Stimulated activated CD4-positive, alpha-beta T cell treated with anti-CD3 and anti-CD28 coated beads, Interleukin-1b, Interleukin-23, amount 100 ng/mL, for 4 hours (primary cell): ENCODE results near the gene GPC4.
"Not testable (repeated sequence)": the region's sequence is repeated elsewhere in the genome, so short reads cannot be mapped to it uniquely, and the experiment has no call there.

Experiments
- DNase-seq, 2 donors: peaks; one replicate each; pipeline ENCODE4 v3.0.0-alpha.2; 2020; ENCODE audit warnings: low read depth in 2 of 2

GPC4 gene

DNA sequence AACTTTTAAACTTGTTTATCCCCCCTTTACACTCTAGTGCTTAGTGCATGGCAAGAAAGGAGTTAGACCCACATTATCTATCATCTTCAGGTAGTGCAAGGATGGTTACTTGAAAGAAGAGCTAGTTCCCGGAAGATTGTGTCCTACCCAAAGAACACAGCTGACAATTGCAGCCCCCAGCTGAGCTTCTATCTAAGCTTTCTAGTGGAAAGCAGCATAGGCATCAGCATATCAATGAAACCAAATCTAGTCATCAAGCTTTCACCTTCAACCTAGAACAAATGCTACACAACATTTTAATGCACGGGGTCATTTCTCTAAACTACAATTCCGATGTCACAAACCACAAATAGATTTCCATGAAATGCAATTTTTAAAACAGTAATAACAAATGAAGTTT is 108.2 kb downstream of the GPC4 start:
- DNase-seq, result no peak

DNA sequence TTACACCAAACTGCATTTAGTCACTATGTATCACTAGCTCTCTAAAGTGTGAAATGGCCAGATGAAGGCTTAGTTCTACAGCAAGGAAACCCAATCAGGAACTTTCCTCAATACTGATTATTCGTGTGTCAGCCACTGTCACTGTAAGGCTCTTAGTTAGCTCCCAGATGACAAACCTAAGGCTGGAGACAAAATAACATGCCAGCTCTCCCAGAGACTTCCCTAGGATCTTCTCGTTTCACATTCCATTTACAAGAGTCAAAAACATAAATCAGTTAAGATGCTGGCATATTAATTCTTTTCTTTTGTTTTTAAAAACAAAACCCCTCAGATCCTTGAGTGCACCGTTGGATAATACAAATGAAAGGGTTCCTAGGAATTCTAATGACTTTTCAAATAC is 109.0 kb downstream of the GPC4 start:
- DNase-seq, result no peak

DNA sequence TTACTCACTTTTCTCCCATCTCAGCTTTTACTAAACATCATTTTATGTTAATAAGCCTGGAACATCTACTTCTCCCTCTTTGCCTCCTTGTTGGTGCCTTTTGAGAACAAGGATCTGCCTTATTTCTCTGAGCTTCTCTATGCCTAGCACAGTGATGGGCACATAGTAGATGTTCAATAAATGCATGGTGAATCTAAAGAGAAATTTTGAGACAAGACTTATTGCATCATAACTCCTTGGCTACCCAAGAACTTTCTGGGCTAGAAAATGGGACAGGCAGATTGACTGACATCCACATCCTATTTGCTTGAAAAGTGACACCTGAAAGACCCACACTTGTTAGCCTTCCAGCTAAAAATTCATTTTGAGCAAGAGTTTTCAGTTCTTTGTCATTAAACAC is 109.9 kb downstream of the GPC4 start:
- no peak for DNase-seq

DNA sequence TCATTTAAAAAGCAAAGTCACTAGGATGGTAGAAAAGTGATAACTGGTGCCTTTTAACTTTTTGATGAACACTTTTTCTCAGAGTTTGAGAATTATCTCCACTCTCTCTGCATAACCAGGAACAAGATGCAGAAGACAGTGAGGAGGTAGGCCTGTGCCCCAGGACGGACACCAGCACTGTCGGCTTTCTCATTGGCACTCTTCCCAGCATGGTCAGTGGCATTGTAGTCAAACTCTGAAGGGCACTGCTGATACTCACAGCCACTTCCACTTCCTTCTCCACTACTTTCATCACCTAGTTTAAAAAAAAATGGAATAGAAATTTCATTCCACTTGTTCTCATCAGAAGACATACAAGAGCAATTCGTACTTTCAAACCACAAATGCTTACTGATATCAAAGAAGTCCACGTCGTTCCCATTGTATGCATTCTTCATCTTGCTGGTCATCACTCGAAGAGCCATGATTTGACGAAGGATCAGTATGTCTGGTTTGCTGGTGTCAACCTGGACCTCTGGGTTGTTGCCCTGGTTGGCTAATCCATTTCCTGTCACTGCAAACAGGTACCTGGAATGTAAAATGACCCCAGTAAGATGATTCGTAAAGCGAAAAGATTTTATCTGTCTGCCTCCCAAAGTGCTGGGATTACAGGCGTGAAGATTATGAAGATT is 112.4 kb downstream of the GPC4 start:
- no peak for DNase-seq

DNA sequence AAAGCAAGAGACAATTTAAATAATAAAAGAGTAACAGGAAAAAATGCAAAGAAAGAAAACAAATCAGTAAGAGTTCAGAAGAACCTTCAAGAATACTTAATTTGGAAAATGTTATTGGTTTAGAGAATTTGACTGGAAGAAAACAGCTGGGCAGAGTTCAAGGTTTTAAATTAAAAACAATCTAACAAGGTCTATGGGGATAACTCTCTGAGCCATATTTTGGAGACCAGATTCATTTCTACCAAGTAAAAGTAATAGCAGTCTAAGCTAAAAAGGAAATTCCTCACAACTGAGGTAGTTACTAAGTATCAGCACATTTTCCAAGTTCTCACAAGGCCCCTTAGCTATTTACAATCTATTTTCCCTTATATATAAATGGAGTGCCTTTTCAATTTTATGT is 114.7 kb downstream of the GPC4 start:
- no peak for DNase-seq

DNA sequence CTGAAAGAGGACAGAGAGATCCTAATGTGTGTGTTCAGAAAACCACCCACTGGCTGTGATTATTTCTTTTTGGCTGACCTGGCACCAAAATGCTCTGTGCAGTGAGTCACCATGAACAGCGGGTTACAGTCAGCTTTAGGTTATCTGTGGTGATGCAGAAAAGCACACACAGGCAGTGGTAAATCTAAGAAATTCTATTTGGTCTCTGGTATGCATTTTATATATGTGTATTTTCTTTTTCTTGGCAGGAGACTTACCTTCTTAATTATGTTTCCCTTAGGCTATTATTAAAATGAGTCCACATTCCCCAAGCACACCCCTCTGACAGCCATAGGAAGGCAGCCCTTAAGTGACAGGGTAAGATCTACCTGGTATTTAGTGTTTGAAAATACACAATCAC is 118.0 kb downstream of the GPC4 start:
- DNase-seq, result no peak

DNA sequence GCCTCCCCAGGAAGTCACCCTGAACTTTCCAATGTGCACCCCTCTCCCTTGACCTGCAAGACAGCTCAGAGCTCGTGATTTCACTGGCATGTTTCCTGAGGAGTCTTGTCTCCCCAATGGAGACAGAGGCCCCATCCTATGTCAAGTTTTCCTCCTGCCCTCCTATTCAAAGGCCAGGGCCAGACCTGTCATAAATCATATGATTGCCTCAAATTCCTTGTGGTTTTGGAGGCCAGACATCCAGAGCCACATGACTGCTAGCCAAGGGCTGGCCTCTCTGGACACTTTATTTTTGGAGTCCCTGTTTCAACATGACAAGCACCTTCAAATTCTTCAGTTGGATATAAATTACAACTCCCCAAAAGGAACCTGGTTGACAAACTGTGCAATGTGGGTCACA is 121.2 kb downstream of the GPC4 start:
- no peak for DNase-seq

DNA sequence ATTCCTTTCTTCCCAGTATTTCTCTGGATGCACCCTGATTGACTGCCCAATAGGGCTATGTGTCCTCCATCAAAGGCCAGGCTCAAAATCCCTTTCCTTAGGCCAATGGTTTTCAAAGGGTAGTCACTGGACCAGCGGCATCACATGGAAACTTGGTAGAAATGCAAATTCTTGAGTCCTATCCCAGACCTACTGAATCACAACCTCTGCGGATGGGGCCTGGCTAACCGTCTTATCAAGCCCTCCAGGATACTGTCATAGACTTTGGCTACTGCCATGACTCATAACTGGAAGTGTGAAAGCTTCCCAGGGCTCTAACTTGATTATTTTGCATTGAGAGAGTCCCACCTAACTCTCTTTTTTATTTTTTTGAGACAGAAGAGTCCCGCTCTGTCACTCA is 125.2 kb downstream of the GPC4 start:
- DNase-seq, result no peak

DNA sequence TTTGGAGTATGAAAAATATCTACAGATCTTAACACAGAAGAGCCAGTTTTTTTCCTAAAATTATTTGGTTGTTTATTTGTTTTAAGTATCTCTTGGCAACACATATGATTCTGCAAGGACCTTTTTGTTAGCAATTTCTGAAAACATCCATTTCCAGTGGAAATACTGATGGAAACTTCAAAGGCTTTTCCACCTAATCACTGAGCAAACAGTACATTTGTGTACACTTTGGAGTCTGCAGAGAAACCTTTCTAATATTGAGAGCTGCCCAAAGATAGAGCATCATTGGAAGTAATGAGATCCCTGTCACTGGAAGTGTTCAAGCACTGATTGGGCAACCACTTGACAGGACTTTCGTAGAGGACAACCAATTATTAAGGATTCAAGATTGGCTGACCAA is 127.4 kb downstream of the GPC4 start:
- no peak for DNase-seq

DNA sequence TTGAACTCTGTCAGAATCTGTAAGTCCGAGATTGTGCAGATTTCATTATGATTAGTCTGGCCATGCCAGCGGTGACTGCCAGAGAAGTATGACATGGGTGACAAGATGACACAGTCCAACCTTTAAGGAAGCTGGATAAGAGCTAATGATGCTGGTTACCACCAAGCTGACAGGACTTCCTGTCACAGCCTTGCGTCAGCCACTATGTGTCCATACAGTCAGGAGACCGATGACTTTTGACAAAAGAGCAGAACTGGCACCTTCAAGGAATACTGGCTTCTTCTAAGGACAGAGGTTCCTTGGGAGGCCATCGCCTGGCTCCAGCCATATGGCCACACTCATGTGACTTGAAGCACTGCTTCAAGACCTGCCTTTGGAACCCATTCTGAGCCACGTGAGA is 129.9 kb downstream of the GPC4 start:
- DNase-seq, result no peak

DNA sequence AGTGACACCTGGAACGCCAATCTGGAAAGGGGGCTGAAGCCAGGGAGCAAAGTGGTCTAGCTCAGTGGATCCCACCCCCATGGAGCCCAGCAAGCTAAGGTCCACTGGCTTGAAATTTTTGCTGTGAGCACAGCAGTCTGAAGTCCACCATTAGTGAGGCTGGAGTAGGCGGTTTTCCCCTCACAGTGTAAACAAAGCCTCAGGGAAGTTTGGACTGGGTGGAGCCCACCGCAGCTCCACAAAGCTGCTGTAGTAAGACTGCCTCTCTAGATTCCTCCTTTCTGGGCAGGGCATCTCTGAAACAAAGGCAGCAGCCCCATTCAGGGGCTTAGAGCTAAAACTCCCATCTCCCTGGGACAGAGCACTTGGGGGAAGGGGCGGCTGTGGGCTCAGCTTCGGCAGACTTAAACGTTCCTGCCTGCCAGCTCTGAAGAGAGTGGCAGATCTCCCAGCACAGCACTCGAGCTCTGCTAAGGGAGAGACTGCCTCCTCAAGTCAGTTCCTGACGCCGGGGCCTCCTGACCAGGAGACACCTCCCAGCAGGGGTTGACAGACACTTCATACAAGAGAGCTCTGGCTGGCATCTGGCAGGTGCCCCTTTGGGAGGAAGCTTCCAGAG is 136.1 kb downstream of the GPC4 start:
- DNase-seq, result not testable (repeated sequence)

DNA sequence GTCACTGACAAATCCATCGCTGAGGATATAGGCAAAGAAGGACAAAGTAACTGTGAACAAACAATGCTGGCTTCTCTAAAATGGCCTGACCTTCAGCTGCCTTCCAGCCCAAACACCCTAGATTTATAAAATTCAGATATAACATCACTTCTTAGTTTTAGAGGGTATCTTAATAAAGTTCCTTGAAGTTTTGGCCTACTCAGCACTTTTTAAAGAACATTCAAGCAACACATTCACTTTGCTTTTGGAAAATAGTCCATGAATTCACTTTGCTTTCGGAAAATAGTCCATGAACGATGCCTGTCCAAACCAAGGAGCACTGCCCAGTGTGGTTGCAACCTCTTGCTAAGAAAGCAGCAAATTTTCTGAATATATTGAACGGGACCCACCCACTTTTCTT is 142.1 kb downstream of the GPC4 start:
- DNase-seq, result no peak

DNA sequence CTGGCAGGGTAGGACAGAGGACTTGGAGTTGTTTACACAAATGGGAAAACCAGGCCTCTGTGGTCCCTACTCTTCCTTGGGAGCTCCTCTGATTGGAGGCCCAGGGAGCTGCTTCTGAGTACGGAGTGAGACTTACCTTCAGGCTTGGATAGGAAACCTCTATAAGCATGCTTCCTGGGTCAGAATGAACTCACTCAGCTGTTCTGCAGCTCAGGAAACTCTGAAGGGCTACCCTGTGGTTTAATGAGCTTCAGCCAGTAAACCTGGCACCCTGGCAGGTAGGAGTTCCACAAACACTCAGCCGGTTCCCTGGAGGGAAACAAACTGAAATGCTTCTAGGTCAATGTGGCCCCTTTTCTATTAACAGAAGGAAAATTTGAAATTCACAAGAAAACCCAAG is 146.1 kb downstream of the GPC4 start:
- no peak for DNase-seq

DNA sequence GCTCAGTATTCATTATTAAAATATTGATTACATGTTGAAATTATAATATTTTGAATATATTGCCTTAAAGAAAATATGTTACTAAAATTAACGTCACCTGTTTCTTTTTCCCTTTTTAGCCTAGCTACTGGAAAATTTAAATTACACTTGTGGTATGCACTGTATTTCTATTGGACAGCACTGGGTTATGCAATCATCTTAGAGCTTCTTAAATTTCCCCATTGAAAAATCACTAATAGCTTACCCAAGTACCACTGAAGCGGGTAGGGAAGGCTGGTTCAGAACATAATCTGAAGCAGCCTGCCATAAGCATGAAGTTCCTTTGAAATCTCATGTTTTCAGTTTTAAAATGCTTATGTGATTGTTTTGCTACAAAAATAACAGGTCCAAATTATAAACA is 147.7 kb downstream of the GPC4 start:
- DNase-seq, result no peak

DNA sequence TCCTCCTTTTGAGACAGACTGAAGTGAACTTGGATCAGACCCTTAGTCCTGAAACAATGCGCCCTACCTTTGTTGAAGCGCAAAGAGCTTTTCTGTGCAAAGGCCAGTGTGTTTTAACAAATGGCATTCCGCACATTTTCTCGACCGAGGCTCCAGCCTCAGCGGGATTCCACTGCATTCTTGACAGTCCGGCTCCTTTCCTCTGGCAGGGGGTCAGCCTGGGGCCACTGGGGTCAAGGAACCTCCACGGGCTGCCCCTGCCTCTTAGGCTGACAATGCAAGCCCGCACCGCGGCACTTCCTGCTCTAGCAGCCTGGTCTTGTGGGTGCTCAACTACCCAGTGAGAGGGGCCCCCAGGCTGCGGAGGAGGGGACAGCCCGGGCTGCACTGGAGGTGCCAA is 150.0 kb downstream of the GPC4 start:
- DNase-seq, result no peak

DNA sequence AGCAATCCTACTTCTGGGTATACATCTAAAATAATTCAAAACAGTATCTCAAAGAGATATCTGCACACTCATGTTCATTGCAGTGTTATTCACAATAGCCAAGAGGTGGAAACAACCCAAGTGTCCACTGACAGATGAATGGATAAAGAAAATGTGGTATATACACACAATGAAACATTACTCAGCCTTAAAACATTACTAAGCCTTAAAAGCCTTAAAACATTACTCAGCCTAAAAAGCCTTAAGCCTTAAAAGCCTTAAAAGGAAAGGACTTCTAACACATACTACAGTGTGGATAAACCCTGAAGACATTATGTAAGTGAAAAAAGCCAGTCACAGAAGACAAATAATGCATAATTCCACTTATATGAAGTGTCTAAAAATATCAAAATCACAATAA is 156.8 kb downstream of the GPC4 start:
- no peak for DNase-seq

DNA sequence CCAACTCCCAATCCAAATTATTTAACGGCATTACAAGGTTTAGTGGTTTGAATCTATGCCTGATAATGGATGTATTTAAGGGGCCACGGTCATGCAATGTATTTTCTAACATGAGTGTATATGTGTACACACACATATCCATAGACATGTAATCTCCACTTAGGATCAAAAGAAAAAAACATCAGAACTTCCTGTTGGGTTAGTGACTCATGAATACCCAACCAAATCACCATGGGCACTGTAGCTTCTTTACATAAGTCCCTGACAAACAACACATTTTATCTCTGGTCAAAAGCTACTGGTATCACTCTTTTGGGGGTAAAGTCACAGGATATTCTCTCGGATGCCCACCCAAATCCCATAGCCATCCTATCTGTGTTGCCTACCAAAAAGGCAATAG is 160.6 kb downstream of the GPC4 start:
- no peak for DNase-seq

DNA sequence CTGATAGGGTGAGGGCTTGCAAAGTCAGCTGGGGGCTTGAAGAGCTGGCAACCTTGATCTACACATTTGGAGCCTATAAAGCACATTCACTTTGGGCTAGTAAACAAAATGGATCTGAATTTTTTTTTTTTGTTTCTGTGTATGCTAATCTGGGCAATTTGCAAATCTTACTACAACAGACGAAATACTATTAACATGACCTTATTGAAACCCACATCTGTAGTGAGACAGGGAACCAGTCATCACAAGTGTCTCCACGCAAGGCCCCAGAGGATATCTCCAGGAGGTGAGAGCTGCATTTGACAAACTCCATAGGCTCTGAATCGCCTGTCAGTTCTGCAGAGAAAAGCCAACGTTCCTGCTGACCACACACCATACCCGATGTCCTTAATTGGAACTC is 164.1 kb downstream of the GPC4 start:
- DNase-seq, result no peak

DNA sequence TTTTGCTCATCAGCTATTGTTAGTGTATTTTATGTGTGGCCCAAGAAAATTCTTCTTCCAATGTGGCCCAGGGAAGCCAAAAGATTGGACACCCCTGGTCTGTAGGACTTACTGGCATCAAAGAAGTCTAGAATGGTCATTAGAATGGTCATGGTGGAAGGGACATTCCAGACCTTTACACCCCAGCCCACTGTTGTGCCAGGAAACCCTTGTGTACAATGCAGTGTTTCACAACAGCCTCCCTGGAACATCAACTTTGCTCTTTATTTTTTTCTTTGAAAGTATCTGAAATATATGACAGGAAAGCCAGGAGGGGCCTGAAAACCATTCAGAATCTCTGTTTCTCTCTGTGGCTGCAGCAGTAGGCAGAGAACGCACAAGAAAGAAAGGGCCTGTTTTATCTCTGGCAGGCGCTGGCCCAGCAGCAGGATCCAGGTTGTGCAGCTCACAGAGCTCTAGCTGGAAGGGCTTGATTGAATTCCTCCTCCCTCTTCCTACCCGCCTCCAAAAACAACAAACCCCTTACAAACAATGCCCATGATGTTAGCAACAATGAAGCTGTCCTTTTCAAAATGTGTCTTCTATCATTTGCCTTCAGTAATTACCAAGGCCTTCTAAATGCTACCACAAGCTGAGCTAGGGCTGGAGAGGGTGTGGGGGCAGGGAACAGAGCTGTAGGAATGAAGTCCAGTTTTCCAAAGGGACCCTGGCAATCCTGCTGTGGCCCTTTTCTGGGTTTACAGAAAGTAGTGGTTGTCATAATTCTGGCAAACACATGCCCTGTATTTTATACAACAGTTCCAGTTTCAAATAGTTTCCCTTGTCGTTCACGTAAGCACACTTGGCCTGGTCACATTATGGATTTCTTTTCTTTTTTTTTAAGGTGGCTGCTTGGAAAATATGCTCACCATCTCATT is 164.8 kb downstream of the GPC4 start:
- no peak for DNase-seq
